Ascending aorta (tissue), 2 donors: ENCODE results near the gene COPB1. TPM values are rescaled to one million over a fixed set of nuclear protein-coding genes. Genes with fewer than 3 reads are reported as not detected.
"Not testable (repeated sequence)": the region's sequence is repeated elsewhere in the genome, so short reads cannot be mapped to it uniquely, and the experiment has no call there.

Source experiments
- DNase-seq, 2 donors: peaks; one replicate each; pipeline ENCODE4 v3.0.0-alpha.2; 2019; ENCODE audit warnings: low spot score in 2 of 2
- H3K27ac ChIP-seq, 2 donors: fragments of 200-600 bp; sonication (generic); one replicate each; pipeline ENCODE4 v1.5.1; 2016 to 2017; ENCODE audit warnings: mild to moderate bottlenecking in 1 of 2
- H3K27me3 ChIP-seq: fragments of 200-600 bp; sonication (generic); one replicate; pipeline ENCODE4 v1.5.1; 2017
- H3K36me3 ChIP-seq, 2 donors: fragments of 200-600 bp; sonication (generic); one replicate each; pipeline ENCODE4 v1.5.1; 2016
- H3K4me1 ChIP-seq, 2 donors: fragments of 200-600 bp; sonication (generic); one replicate each; pipeline ENCODE4 v1.5.1; 2016 to 2017; ENCODE audit warnings: mild to moderate bottlenecking in 1 of 2
- H3K4me3 ChIP-seq, 2 donors: fragments of 200-600 bp; sonication (generic); one replicate each; pipeline ENCODE4 v1.5.1; 2016 to 2017; ENCODE audit warnings: mild to moderate bottlenecking in 1 of 2
- H3K9me3 ChIP-seq, 2 donors: fragments of 200-600 bp; sonication (generic); one replicate each; pipeline ENCODE4 v1.5.1; 2016
- CTCF ChIP-seq, 3 experiments: fragments of 200-600 bp in 2 of 3; fragments of 450-650 bp in 1 of 3; sonication (generic) in 2 of 3; IDR thresholded peaks; one replicate each; pipeline ENCODE4 v1.5.1; 2016 to 2019; ENCODE audit warnings: antibody characterized with exemption in 3 of 3, mild to moderate bottlenecking in 1 of 3, moderate library complexity in 1 of 3
- intact Hi-C: fragments of 100-400 bp; cut with DNase I; formaldehyde crosslinking; loops from one replicate; pipeline ENCODE4 v1.15.1; 2023
- total RNA-seq: library from RNA; depleted of rRNA; stranded (reverse); fragments of >200 nt; gene quantifications from one replicate; pipeline ENCODE4 v1.1.0, GENCODE V29; 2016

COPB1 gene
- total RNA-seq, 1 donor from 2014 or later: 29.8 TPM

GRCh38 chr11:14537134-14537599 lies 37.6 kb upstream of the COPB1 start:
- no peaks in the 10 kb centered on the region for H3K36me3 ChIP-seq
- H3K27me3 ChIP-seq: no peaks in the 10 kb centered on the region
- TF ChIP-seq CTCF (IDR thresholded peaks at IDR 0.05): peak; percentile 27 to 87 (median 79)
- peak overlapping the region; percentile 85 to 90 for H3K27ac ChIP-seq
- DNase-seq: no peak
- no peak overlapping the region for H3K4me3 ChIP-seq
- intact Hi-C loops: loop anchor here (1.0 to 2.0 kb wide), 2 partner anchors 107 to 368 kb away; no protein-coding TSS in a partner anchor
- no peaks in the 10 kb centered on the region for H3K9me3 ChIP-seq
- H3K4me1 ChIP-seq: peaks cover 3 to 30% of the 10 kb centered on the region in 2 donors

GRCh38 chr11:14535166-14535565 lies 35.6 kb upstream of the COPB1 start:
- H3K27me3 ChIP-seq, H3K4me3 ChIP-seq, H3K36me3 ChIP-seq, intact Hi-C loops, H3K9me3 ChIP-seq, DNase-seq, H3K27ac ChIP-seq: not testable (repeated sequence)
- peaks cover 3 to 18% of the 10 kb centered on the region in 2 donors for H3K4me1 ChIP-seq

GRCh38 chr11:14529951-14530350 lies 30.3 kb upstream of the COPB1 start:
- TF ChIP-seq CTCF (IDR thresholded peaks at IDR 0.05): no peak
- Histone ChIP-seq H3K36me3 (no peaks in the 10 kb centered on the region), H3K4me3 (no peak overlapping the region), H3K27ac (no peak overlapping the region), H3K9me3 (no peaks in the 10 kb centered on the region), H3K4me1 (no peaks in the 10 kb centered on the region), H3K27me3 (no peaks in the 10 kb centered on the region)
- intact Hi-C loops: no loop called here
- DNase-seq: no peak

GRCh38 chr11:14529321-14529720 lies 29.7 kb upstream of the COPB1 start:
- Histone ChIP-seq H3K36me3 (no peaks in the 10 kb centered on the region), H3K4me3 (no peak overlapping the region), H3K27ac (no peak overlapping the region), H3K27me3 (no peaks in the 10 kb centered on the region), H3K9me3 (no peaks in the 10 kb centered on the region), H3K4me1 (no peaks in the 10 kb centered on the region)
- intact Hi-C loops: no loop called here
- TF ChIP-seq CTCF (IDR thresholded peaks at IDR 0.05): no peak
- DNase-seq: no peak

- Histone ChIP-seq H3K4me3 (no peak overlapping the region), H3K27ac (no peak overlapping the region), H3K36me3 (peaks cover 0 to 5% of the 10 kb centered on the region in 2 donors), H3K27me3 (no peaks in the 10 kb centered on the region), H3K4me1 (peaks cover 6 to 17% of the 10 kb centered on the region in 2 donors), H3K9me3 (no peaks in the 10 kb centered on the region)
- intact Hi-C loops: loop anchor here (5.0 kb wide), 2 partner anchors 120 to 384 kb away; partner anchors contain the start of gene PDE3B
- no peak for DNase-seq
- no peak for TF ChIP-seq CTCF (IDR thresholded peaks at IDR 0.05)
These were observed 23.2 kb upstream of the COPB1 start for GRCh38 chr11:14522801-14523200.

GRCh38 chr11:14522245-14522644 lies 22.6 kb upstream of the COPB1 start:
- no peak overlapping the region for H3K4me3 ChIP-seq
- H3K9me3 ChIP-seq: no peaks in the 10 kb centered on the region
- H3K27ac ChIP-seq: no peak overlapping the region
- H3K36me3 ChIP-seq: peaks cover 3 to 11% of the 10 kb centered on the region in 2 donors
- no peak for TF ChIP-seq CTCF (IDR thresholded peaks at IDR 0.05)
- peaks cover 6 to 17% of the 10 kb centered on the region in 2 donors for H3K4me1 ChIP-seq
- intact Hi-C loops: loop anchor here (5.0 kb wide), 2 partner anchors 120 to 385 kb away; partner anchors contain the start of gene PDE3B
- no peak for DNase-seq
- H3K27me3 ChIP-seq: no peaks in the 10 kb centered on the region
